ENCODE data around the gene PLD1.

The PLD1 gene

GRCh38 chr3:171836855-171837254 lies 26.6 kb upstream of the PLD1 start:
- DNase-seq (ENCODE audit: low read depth), result no peak

- no peak for DNase-seq (ENCODE audit: low read depth)
Measured at GRCh38 chr3:171835613-171836012, 25.3 kb upstream of the PLD1 start.

DNA sequence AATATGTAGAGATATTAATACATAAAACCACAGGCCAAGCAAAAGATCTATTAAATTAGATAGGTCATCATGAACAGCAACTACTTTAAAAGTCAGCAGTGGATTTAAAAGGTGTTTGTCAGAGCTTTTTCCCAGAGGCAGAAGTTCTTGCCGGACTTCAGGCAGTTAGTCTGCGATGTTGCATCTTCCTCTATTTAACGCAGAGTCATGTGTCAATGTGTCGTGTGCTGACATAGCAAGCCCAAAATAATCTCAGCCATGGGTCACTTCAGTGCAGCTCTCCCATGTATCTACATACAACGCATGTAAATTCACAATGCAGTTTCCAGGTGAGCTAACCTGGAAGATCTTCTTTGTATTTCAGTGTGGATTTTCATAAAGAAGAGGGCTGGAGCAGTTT lies 24.8 kb upstream of the PLD1 start:
- no peak for DNase-seq (ENCODE audit: low read depth)

GRCh38 chr3:171834461-171834801 lies 24.1 kb upstream of the PLD1 start:
- DNase-seq (ENCODE audit: low read depth), result no peak

- no peak for DNase-seq (ENCODE audit: low read depth)
Measured at GRCh38 chr3:171833789-171834460, 23.6 kb upstream of the PLD1 start.

DNA sequence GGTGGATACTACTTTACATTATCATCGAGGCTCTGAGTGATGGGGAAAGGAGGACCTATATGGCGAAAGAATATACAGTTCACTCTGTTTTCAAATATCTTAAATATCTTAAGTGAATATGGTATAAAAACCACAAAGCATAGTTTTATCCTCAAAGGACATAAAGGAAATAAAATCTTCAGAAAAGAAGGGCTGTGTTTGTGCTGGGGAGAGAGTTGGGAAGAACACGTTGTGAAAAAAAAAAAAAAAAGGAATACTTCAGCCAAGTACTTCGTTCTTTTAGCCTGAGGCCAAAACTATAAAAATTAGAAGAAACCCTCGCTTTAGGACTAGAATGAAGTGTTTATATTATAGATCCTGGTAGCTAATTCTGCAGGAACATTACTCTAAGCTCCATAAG lies 22.7 kb upstream of the PLD1 start:
- no peak for DNase-seq (ENCODE audit: low read depth)

DNA sequence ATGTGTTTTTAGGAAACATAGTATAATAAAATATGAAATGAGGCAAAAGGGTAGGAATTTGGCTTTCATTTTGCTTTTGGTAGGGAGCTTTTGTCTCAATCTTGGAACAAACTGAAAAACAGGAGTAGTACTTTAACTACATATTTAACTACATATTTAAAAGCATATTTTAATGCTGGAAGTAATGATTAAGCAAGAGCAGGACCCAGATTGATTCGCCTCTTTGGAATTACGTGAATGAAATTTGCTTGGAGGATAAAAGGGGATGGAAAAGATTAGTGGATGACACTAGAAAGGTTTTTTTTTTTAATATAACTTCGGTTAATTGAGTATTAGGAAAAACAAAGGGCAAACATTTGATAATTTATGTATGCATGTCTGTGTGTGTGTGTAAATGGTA lies 21.7 kb upstream of the PLD1 start:
- no peak for DNase-seq (ENCODE audit: low read depth)

- no peak for DNase-seq (ENCODE audit: low read depth)
Measured at GRCh38 chr3:171830518-171830875, 20.2 kb upstream of the PLD1 start.

DNA sequence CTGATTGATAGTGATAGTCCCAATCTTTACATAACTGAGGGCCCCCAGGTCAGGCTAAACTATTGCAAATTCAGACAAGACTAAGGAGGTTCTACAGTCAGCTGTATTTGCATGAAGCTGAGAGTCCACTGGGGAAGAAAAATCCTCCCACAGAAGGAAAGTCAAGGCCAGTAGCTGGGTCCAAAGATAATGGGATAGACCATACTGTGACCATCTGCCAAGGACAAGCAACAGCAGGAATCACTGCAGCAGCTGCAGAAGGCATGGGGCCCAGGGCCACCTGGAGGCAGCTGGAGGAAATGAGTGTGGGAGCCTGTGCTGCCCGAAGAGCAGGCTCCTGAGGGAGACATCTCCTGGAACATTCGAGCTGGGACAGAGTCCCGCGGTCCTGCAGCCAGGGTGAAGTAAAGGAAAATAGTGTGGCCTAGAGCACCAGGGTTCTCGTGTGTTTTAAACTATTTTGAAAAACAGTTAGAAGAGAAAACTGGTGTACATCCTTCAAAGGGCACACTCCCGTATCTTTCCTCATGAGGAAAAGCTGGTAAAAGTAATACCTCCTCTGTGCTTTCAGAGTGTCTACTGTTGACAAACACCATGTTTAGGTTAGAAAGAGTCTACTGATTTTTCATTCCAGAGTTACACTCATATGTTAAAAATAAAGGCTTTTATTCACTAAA lies 19.7 kb upstream of the PLD1 start:
- DNase-seq (ENCODE audit: low read depth), result no peak

- DNase-seq (ENCODE audit: low read depth), result no peak
Measured at GRCh38 chr3:171828902-171829770, 18.9 kb upstream of the PLD1 start.

GRCh38 chr3:171827836-171828458 lies 17.7 kb upstream of the PLD1 start:
- DNase-seq (ENCODE audit: low read depth), result no peak

DNA sequence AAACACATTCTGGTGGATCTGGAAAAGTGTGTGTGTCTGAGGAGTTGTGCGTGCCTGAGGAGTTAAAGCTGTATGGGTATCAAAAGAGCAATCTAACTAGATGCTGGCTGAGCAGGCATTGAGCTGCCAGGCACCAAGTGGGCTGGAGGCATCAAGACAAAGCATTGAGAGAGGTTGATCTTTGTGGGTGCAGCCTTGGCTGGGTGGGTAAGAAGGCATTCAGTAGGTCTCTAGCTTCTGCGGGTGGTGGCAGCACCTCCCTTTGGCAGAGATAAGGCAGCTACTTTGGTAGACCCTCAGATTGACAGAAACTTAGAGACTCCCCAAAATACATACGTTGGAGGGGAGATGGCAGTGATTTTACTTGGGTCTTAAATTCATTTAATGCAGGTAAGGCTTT lies 17.1 kb upstream of the PLD1 start:
- no peak for DNase-seq (ENCODE audit: low read depth)

DNA sequence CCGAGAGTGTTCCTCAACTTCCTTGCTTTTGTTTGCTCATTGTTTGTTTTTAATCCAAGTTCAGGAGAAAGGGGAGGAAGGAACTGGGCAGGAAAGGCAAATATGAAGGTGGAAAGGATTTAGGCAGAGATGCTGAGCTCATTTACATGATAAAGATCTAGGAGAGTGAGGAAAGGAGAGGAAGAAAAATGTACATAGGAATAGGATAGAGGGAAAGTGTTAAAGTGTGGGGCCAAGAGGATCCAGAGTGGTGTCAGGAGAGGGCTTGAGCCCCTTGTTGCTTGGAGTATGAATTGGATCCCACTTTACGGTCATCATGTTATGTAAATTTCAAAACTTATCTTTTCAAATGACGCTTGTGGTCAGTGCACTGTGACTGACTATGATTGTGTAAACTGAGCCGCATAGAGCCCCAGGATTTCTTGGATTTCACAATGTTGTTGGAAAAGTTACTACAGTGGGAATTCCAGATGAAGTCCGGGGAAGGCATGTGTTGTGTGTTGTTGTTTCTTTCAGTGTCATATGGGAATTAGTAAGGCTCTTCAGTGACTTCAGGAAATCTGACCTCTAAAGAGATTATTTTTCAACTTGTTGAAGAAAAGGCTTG lies 15.0 kb upstream of the PLD1 start:
- DNase-seq (ENCODE audit: low read depth), result no peak

DNA sequence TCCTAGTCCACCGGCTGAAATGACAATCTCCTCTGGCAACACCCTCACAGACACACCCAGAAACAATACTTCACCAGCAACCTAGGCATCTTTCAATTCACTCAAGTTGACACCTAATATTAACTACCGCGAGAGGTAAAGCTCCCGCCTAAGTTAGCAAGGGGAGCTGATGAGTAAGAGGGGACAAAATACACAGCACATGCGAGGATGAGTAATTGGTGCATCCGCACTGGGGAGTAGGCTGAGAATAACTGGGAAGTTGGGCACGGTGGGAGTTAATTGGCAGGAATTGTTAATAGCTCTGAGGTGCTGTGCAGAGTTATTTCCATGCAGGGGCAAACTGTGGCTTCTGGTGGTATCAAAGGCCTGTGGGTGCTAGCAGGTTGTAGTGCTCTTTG lies 14.5 kb upstream of the PLD1 start:
- DNase-seq (ENCODE audit: low read depth), result no peak

- DNase-seq (ENCODE audit: low read depth), result no peak
Measured at GRCh38 chr3:171824116-171824515, 13.8 kb upstream of the PLD1 start.

GRCh38 chr3:171822431-171823106 lies 12.3 kb upstream of the PLD1 start:
- no peak for DNase-seq (ENCODE audit: low read depth)

- no peak for DNase-seq (ENCODE audit: low read depth)
Measured at GRCh38 chr3:171821778-171822358, 11.6 kb upstream of the PLD1 start.

- no peak for DNase-seq (ENCODE audit: low read depth)
Measured at GRCh38 chr3:171821044-171821443, 10.8 kb upstream of the PLD1 start.

DNA sequence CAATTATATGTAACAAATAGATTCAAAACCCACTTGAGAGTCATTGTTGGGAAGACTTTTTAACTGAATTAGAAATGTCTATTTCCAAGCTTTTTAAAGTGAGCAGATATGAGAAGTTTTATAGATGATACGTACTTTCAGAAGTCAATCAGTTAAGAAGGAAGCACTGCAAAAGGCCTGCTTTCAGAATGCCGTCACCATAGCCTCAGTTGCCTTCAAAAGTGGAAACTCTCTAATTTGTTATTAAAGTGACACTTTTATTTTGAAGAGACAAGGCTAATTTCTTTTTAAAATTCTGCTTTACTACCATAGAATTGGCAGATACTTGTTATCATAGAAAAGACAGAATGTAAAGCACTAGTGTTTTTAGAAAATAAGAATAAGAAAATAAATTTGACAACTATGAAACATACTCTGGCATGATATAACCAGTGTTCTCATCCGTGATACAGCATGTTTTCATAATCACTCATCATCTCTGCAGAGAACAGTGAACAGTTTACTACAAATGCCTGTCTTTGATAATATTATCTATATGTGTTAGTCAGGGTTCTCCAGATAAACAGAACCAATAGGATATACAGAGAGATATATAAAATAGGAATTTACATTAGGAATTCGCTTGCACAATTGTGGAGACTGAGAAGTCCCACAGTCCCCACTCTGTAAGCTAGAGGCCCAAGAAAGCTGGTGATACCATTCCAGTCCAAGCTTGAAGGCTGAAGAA lies 7.0 kb upstream of the PLD1 start:
- DNase-seq (ENCODE audit: low read depth), result no peak

DNA sequence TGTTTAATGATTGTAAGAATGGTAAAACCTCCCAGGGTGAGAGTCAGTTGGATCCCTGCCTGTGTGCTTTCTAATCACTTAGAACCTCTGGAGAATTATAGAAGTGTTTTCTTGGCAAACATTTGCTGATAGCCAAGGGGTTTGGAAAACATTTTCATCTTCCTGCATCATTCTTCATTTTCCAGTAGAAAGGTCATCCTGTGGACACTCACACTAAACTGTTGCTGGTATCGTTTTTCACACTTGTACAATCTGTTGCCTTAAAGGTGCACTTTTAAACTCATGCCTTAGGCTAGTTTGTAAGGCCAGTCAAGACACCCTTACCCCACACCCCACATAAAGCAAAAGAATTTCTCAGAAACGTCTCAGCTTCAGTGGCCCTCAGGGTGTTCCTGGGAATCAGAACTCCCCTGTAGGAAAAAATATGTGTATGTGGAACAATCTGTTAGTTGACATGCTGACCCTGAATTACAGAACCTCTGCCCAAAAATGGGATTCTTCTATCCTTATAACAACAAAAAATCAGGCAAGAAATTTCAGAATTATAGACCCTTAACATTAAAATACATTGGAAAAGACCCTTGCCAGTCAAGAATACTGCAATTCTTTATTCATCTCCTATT lies 5.8 kb upstream of the PLD1 start:
- DNase-seq (ENCODE audit: low read depth), result no peak
